ELR (cell line): ENCODE results near the gene DHRS3.
A peak's percentile ranks its signal among the peaks of the same experiment; 100 is the strongest.

ENCODE experiments used
- DNase-seq: peaks from one replicate; pipeline ENCODE4 v3.0.0-alpha.2; 2015; ENCODE audit warnings: low read depth

Gene DHRS3

DNA sequence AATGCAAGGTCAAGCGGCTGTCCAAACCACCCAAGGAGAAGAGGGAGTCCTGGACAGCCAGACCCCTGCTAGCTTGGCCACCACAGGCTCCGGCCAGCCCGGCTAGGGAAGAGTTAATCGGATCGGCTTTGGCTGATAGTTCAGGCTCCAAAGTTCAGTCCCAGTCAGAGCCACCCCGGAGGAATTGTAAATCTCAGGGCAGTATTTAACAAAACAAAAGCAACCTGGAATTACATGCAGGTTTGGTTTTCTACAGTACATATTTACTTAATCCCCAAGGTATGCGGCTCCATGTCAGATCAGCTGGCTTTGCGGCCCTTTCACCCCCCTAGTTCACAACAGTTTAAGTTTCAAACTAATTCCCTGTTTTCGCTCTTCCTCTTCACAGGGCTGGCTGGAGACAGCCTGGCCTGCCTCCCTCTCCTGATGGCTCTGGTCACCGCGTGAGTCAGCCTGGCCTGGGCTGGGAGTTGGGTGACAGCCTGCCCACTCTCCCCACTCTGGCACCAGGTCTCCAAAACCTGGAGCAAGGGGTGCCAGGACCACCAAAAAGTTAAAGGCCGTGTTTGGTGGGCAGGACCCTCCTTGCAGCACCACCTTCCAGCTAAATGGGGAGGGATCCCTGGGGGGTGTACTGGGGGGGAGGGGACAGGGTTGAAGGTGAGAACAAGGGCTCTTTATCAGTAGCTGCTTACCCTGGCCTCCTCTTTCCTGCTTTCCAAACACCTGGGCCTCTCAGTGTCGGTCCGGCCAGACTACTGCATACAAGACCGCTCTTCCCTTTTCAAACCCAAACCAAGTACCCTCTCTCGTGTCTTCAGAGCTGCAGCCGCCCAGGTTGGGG lies 1.9 kb downstream of the DHRS3 start:
- DNase-seq: peak; percentile 64

DNA sequence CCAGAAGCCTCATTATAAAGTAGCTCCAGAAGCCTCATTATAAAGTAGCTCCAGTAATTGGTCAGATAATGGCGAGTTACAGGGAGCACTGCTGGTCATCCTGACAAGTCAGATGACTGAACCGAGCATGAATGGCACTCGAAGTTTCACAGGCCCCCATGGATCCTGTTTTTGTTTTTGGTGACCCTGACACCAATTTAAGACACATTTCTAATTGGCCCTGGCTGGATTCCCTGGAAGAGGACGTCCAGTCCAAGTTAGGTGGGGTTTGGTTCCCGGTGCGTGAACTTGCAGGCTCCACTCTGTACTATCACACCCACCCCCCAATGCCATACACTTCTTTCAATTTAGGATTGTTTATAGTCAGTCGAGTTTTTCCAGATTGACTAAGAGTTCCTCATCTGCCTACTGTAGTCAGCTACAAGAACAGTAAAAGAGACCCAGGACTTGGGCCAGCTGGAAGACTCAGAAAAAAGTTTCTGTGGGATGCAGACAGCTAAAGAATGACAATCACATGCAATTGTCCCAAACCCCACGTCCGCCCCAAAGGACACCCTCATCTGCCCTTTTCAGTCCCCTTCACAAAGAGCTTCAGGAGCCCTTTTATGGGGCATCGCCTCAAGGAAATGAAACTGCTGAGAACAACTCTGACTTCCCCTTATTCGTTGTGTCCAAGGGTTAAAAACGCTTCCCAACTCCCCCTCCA lies 2.7 kb downstream of the DHRS3 start:
- DNase-seq: no peak

DNA sequence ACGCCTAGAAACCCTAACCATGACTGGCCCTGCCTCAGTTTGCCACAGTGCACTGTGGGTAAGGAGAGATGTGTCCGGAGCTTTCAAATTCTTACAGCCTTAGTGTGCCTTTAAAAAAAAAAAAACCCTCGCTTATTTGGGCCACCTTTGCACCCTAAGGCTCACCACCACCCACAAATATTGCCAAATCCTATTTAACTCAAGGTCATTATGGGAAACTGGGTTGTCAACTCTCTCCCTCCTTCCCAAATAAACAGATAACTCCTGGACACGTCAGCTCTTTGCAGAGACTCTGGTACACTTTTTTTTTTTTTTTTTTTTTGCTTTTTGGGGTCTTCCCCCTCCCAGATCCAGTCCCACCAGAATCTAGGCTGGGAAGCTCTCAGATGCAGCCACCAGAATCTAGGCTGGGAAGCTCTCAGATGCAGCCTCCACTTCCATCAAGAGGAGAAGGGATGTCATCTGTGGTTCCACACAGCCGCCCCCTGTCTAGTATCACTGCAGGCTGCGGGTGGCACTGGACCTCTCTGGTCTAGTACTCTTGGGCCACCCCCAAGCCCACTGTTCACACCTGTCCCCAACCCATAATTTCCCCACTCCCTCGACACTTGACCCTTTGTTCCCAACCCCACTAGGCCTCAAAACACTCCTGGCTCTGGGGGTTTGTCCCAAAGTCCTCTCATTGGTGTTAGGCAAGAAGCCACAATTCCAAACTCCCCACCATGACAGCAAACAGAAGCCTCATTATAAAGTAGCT lies 3.4 kb downstream of the DHRS3 start:
- no peak for DNase-seq

DNA sequence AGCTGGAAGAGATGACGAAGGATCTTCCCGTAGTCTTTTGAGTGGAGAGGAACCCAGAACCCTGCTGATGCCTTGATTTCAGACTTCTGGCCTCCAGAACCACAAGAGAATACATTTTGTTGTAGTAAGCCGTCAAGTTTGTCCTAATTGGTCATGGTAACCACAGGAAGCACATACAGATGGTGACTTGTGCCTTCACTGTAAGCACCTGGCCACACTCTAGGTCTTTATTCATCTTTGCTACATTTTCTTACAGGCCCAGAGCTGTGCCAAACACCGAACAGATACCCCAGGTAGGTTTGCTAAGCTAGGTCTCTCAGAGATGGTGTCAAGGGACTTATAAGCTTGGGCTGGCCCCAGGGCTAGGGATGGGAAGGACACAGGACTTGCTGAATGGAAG lies 4.8 kb downstream of the DHRS3 start:
- no peak for DNase-seq

DNA sequence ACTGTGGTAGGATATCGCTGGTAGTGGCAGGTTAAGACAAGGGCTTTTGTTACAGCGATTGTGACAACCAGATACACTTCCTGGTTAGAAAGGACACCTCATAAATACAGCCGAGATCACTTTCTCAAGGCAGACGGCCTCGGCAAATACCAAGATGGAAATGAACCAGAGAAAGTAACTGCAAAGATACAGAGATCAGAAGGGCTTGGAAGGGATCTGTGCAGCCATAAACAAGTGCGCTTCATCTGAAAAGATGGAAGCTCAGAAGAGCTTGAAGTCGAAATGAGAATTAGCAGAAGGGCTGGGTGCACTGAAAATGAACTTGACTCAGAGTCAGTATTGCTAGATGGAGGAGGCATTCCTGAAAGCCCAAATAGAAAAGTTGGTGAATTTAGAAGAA lies 7.1 kb downstream of the DHRS3 start:
- DNase-seq: no peak

DNA sequence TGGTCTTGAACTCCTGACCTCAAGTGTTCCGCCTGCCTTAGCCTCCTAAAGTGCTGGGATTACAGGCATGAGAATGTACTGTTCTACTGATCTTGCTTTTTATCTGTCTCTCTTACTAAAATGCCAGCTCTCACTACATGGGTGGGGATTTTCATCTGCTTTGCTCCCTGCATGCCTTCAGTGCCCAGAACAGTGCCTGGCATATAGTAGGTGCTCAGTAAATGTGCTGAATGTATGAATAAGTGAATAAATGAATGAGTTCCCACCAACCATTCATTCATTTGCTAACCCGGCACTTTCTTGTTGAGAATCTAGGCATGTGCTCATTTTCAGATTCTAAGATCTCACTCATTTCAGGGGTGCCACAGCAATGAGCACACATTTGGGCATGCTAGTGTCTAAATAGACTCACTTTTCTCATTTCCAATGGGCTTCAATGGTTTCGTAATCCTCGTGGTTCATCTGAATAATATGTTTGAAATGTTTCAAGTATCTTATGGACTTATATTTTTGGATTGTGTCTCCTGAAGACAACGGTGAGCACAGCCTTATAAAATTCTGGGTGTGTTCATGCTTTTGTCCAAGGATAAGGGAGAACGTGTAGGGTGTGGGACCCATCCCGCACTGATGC lies 7.6 kb downstream of the DHRS3 start:
- peak; percentile 40 for DNase-seq

DNA sequence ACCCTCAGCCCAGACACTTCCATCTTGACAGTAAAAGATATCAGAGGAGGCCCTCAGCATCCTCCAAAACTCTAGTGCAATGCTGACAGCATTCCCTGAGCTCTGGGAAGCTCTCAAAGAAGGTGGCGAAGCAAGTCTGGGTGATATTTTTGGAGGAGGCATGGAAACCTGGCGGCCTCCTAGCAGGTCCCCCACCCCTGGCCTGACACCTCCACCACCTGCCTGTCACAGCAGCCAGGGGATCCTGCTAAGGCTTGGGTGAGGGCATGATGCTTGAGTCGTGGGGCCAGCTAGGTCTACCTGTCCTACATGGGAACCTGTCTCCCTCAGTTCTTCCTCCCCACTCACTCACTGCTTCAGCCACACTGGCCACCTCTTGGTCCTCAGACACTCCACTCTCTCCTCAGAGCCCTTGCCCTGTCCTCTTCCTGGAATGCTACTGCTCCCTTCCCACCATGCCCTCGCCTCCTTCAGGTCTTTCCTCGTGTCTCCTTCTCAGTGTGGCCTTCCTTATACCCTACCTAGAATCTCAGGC lies 8.5 kb downstream of the DHRS3 start:
- DNase-seq: no peak

DNA sequence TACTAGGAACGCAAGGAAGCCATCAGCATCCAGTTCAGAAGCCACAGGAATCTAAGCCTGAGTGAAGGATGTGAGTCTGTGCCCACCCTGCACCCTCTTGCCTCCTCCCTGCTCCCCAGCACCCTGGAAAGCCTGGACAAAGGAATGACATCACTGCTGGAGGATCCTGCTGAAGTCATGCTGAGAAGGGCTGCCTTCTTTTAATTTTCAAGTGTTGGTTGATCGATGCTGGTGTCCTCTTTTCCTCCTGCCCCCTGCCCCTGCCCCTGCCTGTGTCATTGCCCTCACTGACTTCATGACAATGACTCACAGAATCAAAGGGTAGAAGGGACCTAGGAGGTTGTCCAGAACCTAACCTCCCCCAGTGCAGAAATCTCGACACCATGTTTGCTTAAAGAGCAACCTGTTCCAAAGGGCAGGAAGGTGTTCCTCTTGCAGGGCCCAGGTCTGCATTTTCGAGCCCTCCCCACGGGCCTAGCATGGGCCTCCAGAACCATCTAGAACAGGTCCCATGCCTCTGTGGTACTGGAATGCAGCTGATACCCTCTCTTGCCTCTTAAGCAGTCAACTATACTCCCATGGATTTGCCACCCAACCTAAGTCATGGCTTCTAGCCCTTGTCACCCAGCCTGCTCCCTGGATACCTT lies 9.6 kb downstream of the DHRS3 start:
- no peak for DNase-seq

DNA sequence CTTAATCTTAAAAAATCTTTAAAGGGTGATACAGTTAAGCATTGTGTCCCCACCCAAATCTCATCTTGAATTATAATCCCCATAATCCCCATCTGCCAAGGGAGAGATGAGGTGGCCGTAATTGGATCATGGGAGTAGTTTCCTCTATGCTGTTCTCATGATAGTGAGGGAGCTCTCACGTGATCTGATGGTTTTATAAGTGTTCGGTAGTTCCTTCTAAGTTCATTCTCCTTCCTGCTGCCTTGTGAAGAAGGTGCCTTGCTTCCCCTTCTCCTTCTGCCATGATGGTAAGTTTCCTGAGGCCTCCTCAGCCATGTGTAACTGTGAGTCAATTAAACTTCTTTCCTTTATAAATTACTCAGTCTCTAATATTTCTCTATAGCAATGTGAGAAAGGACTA lies 10.7 kb downstream of the DHRS3 start:
- DNase-seq: no peak

DNA sequence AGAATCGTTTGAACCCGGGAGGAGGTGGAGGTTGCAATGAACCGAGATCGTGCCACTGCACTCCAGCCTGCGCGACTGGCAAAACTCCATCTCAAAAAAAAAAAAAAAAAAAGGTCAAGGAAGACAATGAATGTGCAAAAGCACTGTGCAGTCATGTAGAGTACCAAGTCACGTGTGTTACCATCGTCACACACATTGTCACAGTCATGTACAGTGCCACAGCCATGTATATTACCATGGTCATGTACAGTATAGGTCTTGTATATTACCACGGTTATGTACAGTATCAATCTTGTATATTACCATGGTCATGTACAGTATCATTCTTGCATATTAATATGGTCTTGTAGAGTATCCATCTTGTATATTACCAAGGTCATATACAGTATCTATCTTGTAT lies 13.0 kb downstream of the DHRS3 start:
- DNase-seq: no peak

DNA sequence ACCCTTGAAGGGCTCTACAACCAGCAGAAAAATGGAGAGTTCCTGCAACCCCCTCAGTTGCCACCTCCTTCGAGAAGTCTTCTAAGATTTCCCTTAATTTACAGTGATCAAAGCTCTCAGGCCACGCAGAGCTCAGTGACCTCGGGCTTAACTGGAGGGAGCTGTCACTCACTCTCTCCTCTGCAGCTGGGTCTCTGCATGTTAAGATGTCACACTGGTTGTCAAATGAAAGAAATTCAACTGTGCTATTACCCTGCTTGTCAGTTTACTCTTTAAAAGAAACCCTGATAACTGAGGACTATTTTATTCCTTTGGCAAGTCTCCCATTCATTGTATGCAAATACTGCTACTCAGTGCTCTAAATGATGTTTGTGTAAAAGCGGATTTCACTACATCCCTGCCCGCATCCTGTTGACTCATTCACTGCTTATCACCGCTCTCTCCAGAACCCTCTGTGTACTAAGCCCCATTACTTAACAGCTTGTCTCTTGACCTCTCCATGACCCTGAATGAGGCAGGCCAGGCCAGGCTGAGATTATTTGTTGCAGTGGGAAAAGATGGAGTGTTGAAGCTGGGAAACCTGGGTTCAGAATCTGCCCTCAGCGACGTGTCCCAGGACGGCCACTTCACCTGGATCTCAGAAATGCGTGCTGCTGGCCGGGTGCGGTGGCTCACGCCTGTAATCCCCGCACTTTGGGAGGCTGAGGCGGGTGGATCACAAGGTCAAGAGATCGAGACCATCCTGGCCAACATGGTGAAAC lies 13.7 kb downstream of the DHRS3 start:
- peak; percentile 98 for DNase-seq

DNA sequence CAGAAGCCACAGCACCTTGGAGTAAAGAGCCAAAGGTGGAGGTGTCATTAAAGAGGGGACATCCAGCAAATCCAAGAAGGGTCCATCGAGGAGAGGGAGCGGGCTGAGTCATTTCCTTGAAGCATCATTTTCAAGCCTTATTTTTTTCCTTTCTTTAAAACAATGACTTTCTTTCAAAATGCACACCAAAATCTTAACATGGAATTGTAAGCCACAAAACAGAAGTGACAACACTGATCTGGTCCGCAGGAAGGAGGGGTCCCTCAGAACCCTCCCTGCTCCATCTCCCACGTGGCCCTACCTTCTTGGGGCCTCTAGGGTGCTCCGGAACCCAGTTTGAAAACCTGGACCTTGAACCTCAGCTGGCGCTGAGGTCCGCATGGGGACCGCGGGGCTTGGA lies 14.8 kb downstream of the DHRS3 start:
- peak; percentile 34 for DNase-seq

DNA sequence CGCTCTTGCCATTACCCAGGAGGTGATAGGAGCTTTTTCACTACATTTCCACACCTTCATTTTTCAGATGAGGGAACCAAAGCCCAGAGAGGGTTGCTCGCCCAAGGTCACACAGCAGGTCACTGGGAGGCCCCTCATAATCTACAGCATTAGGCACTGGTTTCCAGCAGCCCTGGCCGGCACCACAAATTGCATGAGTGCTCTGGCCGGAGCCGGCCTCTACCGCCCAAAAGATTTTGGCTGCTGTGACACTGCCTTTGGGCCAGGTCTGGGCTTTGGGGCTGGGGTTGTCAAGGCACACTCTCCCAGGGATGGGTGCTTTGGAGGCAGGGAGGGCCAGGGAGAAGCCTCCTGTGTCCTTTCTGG lies 15.4 kb downstream of the DHRS3 start:
- no peak for DNase-seq

DNA sequence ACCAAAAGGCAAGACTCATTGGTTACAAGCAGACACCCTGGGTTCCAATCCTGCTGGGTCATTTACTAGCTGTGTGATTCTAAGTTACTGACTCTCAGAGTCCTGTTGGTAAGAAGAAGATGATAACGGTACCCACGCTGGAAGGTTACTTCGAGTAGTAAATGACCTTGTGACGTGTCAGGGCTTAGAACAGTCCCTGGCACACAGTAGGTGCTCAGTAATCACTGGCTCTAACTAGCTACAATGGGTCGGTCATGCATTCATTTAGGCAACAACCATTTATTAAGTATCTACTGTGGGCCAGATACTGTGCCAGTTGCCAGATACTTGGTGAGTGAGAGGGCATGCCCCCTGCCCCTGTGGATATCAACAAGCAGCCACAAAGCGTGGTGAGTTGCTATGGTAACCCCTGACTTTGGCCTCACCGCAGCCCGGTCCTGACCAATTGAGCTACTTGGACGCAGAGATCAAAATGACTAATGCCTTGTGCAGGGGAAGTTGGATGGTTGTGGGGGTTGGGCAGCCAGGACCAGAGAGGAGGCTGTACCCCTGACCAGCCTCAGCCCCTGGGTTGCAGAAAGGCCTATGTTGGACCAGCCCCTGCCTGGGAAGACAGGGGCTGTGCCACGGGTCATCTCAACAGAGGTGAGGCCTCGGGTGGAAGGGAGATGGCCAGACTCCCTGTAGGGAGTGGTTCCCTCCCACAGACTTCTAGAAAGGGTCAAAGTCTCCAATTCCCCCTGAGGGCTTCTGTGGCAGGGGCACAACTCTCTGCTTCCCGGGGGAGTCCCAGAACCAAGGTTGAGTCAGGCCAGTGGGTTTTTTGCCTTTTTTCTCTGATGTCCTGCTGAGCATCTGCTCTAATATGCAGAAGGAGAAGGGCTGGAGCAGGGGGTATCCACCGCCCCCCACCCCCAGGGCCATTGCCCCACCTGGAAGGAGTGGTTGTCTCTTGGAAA lies 16.0 kb downstream of the DHRS3 start:
- DNase-seq: peak; percentile 32

DNA sequence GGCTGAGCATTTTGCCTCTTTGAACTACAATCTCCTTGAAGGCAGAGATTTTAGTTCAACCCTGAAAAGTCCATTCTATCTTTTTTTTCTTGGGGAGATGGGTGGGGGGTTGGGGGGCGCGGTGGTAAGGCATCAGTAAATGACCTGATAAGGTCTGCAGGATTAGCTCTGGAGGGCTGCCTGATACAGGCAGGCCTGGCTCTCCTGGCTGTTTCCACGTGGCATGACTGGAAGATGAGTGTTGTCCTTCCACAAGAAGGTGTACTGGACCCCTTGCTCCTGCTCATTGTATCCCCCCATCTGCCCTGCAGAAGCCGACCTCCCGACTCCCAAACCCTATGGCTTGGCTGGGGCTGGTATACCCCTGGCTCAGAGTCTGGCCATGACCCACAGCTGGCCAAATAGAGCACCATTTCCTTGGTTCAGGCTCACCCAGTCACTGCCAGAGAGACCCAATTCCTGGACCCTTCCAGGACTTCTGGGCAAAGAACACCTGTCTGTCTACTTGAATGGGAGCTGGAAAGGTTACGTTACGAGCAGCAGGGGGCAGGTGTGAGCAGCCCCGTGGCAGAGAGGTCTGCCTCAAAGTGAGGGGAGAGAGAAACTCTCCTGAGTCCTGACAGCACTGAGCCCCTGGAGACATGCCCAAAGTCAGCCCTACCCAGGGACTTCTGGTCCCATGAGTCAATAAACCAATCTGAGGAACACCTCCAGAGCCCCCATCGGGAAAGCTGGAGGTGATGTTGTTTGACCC lies 17.0 kb downstream of the DHRS3 start:
- DNase-seq: peak; percentile 47

DNA sequence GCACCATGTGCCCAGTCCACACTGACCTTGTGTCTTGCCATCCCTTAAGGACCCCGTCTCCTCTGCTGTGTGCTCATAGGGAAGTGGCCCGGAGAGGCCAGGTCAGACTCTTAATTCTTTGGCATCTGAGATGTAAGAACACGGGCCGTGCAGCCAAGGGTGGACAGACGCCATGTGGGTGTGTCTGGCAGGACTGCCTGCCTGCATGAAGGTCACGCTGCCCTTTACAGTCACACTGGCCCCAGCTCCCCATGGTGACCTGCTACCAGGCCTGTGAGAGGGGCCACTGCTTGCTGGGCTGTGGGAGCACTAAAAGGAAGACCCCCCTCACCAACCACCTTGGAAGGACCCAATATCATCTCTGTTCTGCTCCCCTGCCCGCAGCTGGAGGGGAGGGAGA lies 17.7 kb downstream of the DHRS3 start:
- DNase-seq: no peak

DNA sequence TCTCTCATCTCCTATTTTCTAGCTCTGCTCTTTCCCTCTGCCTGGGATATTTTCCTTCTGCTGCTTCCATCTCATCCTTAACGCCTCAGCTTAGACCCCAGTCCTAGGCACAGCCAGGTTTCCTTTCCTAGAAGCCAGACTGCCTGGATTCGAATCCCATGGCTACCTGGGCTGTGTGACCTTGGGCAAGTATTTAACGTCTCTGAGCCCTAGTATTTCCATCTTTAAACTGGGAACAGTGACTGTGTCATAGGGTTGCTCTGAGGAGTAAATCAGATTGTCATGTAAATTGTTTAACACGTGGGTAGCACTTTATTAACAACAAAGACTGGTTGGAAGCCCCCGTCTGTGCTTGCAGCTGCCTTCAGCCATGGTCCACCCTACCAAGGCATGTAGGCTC lies 18.4 kb downstream of the DHRS3 start:
- no peak for DNase-seq

DNA sequence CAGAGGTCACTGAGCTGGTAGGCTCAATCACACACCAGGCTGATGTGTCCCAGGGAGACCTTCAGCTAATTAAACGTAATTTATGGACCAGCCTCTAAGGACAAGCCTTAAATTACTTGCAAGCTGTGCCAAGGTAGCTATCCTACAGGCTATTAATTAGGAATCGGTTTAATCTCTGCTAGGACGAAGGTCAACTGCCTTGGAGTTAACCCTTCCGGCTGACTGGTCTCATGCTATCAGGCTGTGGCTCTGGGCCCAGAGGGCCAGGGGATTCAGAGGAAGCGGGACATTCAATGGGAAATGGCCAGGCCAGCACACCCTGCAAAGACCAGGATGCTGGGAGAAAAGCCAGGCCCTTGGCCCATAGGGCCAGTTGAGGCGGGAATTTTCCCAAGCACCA lies 19.0 kb downstream of the DHRS3 start:
- DNase-seq: no peak

DNA sequence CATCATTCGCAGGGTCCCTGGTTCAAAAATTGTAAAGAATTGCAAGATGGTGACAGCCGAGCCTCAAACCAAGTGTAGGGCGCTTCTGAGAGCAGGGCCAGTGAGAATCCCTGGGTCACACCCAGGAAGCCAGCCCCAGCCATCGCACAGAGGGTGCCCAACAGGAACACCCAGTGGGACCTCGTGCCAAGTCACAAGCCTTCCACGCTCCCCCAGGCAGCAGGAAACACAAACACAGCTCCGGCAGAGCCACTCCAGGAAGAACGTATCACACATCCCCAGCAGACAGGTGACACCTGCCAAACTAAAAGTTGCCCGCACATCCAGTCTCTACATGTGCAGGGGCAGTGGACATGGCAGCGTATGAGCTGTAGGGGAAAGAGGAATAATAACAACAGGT lies 20.2 kb downstream of the DHRS3 start:
- no peak for DNase-seq
